GM12878 (cell line): ENCODE data around the gene ZMIZ2.

Source experiments
- IKZF2 ChIP-seq, 2 experiments: fragments of 450-650 bp; IDR thresholded peaks; 2 replicates each; pipeline ENCODE4 v1.6.1; 2017; ENCODE audit warnings: mild to moderate bottlenecking in 2 of 2, moderate library complexity in 2 of 2
- TF ChIP-seq, protein P1 (sequence below): IDR thresholded peaks from 2 replicates; pipeline ENCODE4 v1.6.1; 2012; ENCODE audit warnings: low read depth, low read length, improper control_type of control experiment
- TF ChIP-seq, protein P2 (sequence below), 3 experiments: IDR thresholded peaks in 2 of 3; conservative IDR thresholded peaks in 1 of 3; 2 replicates each; pipeline ENCODE4 v1.5.1; 2011; ENCODE audit warnings: low read depth in 3 of 3, low read length in 3 of 3, mild to moderate bottlenecking in 3 of 3, control low read depth in 2 of 3, moderate library complexity in 2 of 3, inconsistent platforms in 1 of 3, mixed read lengths in 1 of 3; ENCODE audit not compliant: control insufficient read depth in 2 of 3, insufficient read depth in 1 of 3; ENCODE audit errors: extremely low read depth in 1 of 3

DNA sequence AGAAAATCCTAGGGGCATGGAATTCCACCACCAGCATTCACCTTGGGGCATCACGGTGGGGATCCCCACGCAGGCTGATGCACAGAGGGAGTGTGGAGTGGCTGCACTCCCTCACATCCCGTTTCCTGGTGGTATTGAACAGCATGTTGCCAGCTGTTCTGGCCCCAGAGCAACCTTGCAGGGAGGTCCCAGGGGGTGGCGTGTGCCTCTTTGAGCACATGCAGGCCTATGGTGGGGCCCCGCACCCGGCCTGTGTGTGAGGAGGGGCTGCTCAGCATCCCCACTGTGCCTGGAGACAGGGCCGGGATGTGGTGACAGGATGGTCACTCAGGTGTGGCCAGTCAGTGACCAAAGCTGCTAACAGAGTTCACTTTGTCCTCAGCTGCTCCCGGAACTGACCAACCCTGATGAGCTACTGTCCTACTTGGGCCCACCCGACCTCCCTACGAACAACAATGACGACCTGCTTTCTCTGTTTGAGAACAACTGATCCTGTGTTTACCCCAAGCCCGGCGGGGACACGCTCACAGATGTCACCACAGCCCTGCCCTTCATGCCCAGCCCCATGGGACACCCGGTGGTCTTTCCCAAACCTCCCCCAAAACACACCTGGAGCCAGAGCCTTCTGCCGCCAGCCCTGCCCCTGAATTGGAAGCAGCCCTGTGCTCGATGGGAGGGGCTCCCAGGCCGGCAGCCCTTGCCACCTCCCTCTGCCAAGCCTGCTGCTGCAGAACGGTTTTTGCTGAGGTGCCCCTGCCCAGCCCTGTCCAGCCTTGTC lies 18.7 kb downstream of the ZMIZ2 start:
- TF ChIP-seq, protein P1, sequence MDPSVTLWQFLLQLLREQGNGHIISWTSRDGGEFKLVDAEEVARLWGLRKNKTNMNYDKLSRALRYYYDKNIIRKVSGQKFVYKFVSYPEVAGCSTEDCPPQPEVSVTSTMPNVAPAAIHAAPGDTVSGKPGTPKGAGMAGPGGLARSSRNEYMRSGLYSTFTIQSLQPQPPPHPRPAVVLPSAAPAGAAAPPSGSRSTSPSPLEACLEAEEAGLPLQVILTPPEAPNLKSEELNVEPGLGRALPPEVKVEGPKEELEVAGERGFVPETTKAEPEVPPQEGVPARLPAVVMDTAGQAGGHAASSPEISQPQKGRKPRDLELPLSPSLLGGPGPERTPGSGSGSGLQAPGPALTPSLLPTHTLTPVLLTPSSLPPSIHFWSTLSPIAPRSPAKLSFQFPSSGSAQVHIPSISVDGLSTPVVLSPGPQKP = no peak
- TF ChIP-seq, protein P2, sequence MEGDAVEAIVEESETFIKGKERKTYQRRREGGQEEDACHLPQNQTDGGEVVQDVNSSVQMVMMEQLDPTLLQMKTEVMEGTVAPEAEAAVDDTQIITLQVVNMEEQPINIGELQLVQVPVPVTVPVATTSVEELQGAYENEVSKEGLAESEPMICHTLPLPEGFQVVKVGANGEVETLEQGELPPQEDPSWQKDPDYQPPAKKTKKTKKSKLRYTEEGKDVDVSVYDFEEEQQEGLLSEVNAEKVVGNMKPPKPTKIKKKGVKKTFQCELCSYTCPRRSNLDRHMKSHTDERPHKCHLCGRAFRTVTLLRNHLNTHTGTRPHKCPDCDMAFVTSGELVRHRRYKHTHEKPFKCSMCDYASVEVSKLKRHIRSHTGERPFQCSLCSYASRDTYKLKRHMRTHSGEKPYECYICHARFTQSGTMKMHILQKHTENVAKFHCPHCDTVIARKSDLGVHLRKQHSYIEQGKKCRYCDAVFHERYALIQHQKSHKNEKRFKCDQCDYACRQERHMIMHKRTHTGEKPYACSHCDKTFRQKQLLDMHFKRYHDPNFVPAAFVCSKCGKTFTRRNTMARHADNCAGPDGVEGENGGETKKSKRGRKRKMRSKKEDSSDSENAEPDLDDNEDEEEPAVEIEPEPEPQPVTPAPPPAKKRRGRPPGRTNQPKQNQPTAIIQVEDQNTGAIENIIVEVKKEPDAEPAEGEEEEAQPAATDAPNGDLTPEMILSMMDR (IDR thresholded peaks at IDR 0.05 in 2 of 3, conservative IDR thresholded peaks at IDR 0.05 in 1 of 3; ENCODE audit: control insufficient read depth in 2 of 3, extremely low read depth in 1 of 3, insufficient read depth in 1 of 3, low read depth in 3 of 3, low read length in 3 of 3) = no peak
- no peak for TF ChIP-seq IKZF2 (IDR thresholded peaks at IDR 0.05)
